HG02623 (cell line): Measurements from ENCODE around the gene PCK2.

Experiments
- ATAC-seq: cut with Tn5 transposase; IDR thresholded peaks from one replicate; pipeline ENCODE4 v1.9.1; 2021; ENCODE audit warnings: moderate library complexity; ENCODE audit not compliant: unreplicated experiment

The PCK2 gene

DNA sequence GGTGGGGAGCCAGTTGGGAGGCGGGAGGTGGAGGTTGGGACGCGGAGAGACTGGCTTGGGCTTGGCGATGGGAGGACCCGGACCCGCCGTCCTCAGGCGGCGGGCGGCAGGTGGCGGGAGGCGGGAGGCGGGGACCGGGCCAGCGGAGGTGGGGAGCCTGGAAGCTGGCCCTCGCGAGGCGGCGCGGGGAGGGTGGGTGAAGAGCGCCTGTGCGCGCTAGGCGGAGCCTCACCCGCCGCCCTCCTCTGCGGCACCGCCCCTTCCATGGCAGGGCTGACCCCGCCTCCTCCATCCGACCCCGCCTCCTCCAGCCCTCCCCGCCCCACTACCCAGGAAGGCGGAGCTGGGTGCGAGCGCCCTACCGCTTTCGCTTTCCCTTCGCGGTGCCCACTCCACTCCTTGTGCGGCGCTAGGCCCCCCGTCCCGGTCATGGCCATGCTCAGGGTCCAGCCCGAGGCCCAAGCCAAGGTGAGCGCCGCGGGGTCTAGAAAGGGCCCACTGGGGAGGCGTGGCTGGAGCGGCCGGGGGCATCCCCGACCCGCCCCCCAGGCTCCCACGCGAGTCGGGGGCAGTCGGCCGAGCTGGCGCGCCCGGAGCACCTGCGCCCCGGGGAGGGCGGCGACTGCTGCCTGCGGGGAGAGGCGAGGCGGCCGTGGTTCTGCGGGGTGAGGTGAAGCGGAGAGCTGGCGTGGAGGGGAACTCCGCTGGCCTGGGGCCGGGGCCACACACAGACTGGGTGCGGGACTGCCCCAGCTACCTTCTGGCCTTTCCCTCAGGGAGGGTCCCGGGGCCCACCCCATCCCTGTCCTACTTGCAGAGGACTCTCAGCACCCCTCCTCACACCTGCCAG, 41.9 kb downstream of the PCK2 start, which contains the start of gene PSME1:
PSME1 (plus strand) TSS at position 361 of the 850 bp plus-strand sequence; CDS start at position 430, 69 bp downstream.
- ATAC-seq = peak; percentile 80

- no peak for ATAC-seq
Observed at GRCh38 chr14:24136684-24137528, 42.8 kb downstream of the PCK2 start.

- no peak for ATAC-seq
Observed at GRCh38 chr14:24137529-24138395, 43.7 kb downstream of the PCK2 start.

DNA sequence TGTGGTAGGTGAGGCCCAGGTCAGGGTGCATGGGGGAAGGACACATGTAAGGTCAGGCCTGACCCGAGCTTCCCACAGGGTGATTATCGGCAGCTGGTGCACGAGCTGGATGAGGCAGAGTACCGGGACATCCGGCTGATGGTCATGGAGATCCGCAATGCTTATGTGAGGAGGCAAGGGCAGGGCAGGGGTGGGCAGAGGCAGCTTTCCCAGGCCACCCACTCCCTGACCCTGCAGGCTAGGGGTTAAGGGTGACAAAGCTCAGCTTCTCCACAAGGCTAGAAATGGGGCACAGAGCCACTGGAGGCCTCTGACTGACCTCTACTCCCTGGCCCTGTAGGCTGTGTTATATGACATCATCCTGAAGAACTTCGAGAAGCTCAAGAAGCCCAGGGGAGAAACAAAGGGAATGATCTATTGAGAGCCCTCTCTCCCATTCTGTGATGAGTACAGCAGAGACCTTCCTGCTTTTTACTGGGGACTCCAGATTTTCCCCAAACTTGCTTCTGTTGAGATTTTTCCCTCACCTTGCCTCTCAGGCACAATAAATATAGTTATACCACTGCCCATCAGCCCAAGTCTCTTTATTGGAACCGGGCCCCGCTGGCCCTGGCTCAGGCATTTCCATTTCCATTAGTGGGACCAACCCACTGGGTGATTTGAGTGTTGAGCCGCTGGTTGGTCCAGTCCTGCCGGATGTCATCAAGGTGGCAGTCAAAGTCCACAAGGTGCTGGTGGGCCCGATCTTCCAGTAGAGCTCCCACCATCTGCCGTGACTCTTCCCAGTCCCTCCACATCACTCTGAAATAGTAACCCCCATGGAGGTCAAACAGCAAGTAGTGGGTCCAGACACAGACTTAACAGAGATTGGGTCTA, 44.5 kb downstream of the PCK2 start:
- no peak for ATAC-seq

DNA sequence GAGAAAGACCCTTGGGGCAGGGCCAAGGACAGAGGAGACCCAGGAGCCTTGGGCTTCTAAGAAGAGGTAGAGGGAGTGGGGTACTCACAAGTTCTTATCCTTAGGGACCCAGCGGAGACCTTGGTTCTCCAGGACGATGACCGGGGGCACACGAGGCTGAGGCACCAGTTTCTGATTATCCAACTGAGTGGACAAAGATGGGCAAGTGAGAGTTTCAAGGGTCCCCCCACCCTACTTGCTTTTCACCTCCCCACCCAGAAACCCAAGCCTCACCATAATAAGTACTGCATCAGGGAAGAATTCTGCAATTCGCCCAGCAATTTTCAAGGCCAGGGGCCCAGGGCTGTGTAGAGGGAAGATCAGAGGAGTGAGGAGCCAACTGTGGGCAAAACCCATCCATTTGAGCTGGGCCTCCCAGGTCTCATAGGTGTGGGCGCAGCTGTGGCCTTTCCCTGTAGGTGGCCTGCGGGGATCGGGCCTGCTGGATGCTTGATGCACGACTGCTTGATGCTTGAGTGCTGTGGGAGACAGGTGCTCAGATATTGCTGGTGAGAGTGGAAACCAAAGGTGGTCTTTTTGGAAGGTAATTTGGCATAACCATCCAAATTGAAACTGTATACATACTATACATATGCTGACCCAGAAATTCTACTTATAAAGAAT, 45.3 kb downstream of the PCK2 start:
- no peak for ATAC-seq

GRCh38 chr14:24141097-24141880, 47.2 kb downstream of the PCK2 start, which contains the start of gene EMC9:
TSS of gene EMC9 (minus strand) at chr14:24141591. CDS start at chr14:24141304, 287 bp downstream.
- ATAC-seq = peak; percentile 80

DNA sequence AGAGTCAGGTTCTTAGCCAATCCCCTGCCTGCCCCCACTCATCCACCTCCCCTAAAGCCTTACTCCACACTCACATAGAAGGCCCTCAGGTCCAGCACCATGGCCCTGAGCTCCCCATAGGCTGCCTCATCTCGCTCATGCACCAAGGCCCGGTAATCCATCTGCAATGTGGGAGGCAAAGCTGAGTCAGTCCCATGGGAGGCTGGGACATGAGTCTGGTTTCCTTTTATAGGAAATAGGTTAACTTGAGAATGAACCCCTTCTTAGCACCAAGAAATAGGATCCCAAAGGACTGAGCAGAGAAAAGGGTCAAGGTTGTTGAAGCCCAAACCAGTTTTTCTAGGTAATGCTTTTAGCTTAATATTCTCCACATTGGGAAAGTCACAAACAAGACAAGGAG, 49.4 kb downstream of the PCK2 start:
- ATAC-seq = no peak

DNA sequence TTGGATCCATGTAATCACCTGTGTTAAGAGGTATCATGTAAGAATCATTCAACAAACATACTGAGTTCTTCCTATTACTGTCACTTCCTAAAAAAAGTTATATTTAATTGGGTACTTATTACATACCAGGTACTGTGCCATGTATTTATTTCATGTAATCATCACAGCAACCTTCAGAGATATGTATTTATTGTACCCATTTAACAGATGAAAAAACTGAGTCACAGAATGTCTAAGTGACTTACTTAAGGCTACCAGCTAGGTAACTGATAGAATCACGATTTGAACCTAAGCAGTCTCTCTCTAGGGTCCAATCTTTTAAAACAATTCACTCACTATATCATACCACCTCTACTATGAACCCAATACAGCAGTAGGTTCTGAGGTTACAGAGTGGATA, 50.3 kb downstream of the PCK2 start:
- ATAC-seq = no peak

- ATAC-seq = no peak
Observed at GRCh38 chr14:24145219-24145618, 51.1 kb downstream of the PCK2 start.

DNA sequence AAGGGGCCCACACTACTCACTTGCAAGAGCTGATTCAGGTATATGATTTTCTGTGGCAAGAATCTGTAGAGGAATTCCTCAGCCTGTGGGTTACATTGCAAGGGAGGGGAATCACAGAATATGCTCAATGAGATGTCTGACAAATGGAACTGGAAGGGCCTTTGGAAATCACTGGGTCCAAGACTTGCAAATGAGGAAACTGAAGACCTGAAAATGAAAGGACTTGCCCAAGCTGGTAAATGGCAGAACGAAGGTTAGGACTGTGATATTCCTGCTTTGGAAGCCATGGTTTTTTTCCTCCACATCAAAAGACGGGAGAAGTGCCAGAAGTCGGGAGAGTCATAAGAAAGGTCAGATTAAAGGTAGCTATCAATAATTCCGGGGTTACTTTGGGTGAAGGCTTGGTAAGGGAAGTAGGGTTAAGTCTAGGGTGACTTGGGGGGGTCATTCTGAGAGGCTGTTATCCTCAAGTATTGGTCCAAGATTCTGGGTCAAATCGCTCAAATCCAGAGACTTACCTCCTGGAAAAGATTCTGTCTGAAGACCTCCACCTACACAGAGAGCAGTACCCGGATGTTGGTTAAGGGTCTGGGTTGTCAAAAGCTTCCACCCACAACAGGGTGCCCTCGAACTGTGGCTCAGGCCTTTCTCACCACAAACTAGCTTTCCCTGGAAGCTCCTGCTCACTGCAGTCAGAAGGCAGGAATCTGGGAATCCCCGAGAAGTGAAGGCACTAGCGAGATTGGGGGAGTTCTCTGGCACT, 51.8 kb downstream of the PCK2 start:
- ATAC-seq = no peak

- peak; percentile 58 for ATAC-seq
Observed at GRCh38 chr14:24146453-24146977, 52.4 kb downstream of the PCK2 start, which contains the start of gene PSME2. TSS of gene PSME2 (minus strand) at chr14:24146610. CDS start at chr14:24146581, 29 bp downstream.

DNA sequence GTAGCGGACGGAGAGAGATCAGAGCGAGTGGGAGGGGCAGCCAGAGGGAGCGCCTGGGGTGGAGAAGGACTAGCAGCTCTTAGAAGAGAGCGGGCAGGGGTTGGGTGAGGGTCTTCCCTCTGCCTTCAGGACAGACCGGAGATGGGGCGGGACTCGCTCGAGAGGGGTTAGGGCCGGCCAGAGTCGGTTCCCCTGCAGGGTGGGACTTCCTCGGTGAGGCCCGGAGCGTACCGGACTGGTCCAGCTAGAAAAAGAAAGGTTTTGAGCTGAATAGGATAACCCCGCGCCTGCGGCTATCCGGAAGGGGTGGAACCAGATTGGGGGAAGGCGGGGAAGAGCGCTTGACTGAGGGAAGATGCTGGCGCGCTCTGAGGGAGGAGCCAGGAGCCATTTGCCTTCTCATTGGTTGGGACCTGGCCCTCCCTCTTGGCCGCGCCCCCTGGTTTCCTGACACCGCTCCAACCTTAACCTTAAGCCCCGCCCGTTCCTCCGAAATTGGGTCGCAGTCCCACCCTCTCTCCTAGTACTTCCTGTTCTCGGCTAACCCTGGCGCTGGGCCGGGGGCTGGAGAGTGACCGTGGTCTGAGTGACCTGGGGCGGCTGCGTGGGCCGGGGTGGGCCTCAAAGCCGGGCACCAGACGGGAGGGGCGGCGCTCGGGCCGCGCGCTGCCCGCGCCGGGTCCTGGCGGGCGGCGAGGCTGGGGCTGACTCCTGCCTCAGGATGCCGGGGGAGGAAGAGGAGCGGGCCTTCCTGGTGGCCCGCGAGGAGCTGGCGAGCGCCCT, 53.1 kb downstream of the PCK2 start, which contains the start of gene RNF31:
RNF31 (plus strand) TSS at position 521 of the 783 bp plus-strand sequence; CDS start at position 722, 201 bp downstream.
- ATAC-seq = peak; percentile 78

GRCh38 chr14:24147761-24148428, 53.8 kb downstream of the PCK2 start:
- ATAC-seq = no peak

- no peak for ATAC-seq
Observed at GRCh38 chr14:24149302-24149969, 55.3 kb downstream of the PCK2 start.

GRCh38 chr14:24150061-24150460, 56.0 kb downstream of the PCK2 start:
- ATAC-seq = no peak
